ENCODE measurements around the gene DIS3L2. TPM values are rescaled to one million over a fixed set of nuclear protein-coding genes. Genes with fewer than 3 reads are reported as not detected.

DIS3L2 gene
- total RNA-seq, 1 donor from 2014 or later, result 53.6 TPM

DNA sequence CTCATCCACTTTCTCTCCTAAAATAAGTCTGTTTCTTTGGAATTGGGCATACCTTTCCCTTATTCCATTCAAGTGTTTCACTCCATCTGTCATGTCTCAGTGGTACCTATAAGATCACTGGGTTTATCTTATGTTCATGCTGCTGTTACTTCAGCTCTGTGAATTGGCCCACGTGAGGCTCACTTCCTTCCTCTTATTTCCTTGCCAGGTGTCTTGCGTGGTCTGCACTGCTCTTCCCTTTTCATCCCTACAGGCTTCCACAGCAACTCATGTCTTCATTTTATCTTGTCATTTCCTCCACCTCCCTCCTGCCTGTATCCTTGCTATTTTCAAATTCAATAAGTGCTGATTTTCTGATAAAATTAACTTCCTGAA lies 258.0 kb downstream of the DIS3L2 start:
- no peaks in the 10 kb centered on the region for H3K27me3 Mint-ChIP-seq
- peaks cover 6% of the 10 kb centered on the region for H3K4me1 Mint-ChIP-seq (ENCODE audit: unreplicated experiment)
- H3K9me3 Mint-ChIP-seq, result no peaks in the 10 kb centered on the region
- TF ChIP-seq, protein P1, sequence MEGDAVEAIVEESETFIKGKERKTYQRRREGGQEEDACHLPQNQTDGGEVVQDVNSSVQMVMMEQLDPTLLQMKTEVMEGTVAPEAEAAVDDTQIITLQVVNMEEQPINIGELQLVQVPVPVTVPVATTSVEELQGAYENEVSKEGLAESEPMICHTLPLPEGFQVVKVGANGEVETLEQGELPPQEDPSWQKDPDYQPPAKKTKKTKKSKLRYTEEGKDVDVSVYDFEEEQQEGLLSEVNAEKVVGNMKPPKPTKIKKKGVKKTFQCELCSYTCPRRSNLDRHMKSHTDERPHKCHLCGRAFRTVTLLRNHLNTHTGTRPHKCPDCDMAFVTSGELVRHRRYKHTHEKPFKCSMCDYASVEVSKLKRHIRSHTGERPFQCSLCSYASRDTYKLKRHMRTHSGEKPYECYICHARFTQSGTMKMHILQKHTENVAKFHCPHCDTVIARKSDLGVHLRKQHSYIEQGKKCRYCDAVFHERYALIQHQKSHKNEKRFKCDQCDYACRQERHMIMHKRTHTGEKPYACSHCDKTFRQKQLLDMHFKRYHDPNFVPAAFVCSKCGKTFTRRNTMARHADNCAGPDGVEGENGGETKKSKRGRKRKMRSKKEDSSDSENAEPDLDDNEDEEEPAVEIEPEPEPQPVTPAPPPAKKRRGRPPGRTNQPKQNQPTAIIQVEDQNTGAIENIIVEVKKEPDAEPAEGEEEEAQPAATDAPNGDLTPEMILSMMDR (conservative IDR thresholded peaks at IDR 0.05), result no peak
- no peak for DNase-seq (ENCODE audit: extremely low spot score, unreplicated experiment)
- peaks cover 12% of the 10 kb centered on the region for H3K36me3 Mint-ChIP-seq
- no peak overlapping the region for H3K4me3 Mint-ChIP-seq
- H3K27ac Mint-ChIP-seq, result no peak overlapping the region

DNA sequence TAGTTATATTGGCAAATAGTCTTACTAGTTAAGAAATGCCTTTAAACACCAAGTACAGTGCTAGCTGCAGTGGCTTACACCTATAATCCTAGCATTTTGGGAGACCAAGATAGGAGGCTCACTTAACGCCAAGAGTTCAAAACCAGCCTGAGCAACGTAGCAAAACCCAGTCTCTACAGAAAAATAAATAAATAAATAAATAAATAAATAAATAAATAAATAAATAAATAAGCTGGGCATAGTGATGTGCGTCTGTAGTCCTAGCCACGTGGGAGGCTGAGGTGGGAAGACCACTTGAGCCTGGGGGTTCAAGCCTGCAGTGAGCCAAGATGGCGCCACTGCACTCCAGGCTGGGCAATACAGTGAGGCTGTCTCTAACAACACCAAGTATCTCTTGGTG lies 258.4 kb downstream of the DIS3L2 start:
- Mint-ChIP-seq H3K27me3 (no peaks in the 10 kb centered on the region), H3K4me1 (ENCODE audit: unreplicated experiment) (peaks cover 6% of the 10 kb centered on the region), H3K9me3 (no peaks in the 10 kb centered on the region), H3K36me3 (peaks cover 12% of the 10 kb centered on the region), H3K4me3 (no peak overlapping the region), H3K27ac (no peak overlapping the region)
- no peak for DNase-seq (ENCODE audit: extremely low spot score, unreplicated experiment)
- TF ChIP-seq, protein P1 (conservative IDR thresholded peaks at IDR 0.05), result no peak

DNA sequence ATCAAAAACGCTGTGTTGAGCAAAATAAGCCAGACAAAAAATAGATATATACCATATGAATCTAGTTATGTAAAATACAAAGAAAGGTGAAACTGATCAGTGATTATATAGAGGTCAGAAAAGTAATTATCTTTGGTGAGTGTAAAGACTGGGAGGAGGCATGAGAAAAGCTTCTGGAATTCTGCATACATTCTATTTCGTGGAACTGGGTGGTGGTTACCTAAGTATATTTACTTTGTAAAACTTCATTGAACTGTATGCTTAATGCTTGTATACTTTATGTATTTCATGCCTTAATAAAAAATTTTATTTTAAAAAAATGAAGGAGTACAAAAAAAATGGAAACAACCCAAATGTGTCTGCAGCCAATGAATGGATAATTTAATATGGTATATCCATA lies 263.9 kb downstream of the DIS3L2 start:
- no peaks in the 10 kb centered on the region for H3K27me3 Mint-ChIP-seq
- no peaks in the 10 kb centered on the region for H3K9me3 Mint-ChIP-seq
- TF ChIP-seq, protein P1 (conservative IDR thresholded peaks at IDR 0.05), result no peak
- H3K4me1 Mint-ChIP-seq (ENCODE audit: unreplicated experiment), result peaks cover 5% of the 10 kb centered on the region
- H3K27ac Mint-ChIP-seq, result no peak overlapping the region
- H3K36me3 Mint-ChIP-seq, result peaks cover 8% of the 10 kb centered on the region
- DNase-seq (ENCODE audit: extremely low spot score, unreplicated experiment), result no peak
- H3K4me3 Mint-ChIP-seq, result no peak overlapping the region

- peaks cover 8% of the 10 kb centered on the region for H3K36me3 Mint-ChIP-seq
- no peaks in the 10 kb centered on the region for H3K9me3 Mint-ChIP-seq
- TF ChIP-seq, protein P1 (conservative IDR thresholded peaks at IDR 0.05), result no peak
- DNase-seq (ENCODE audit: extremely low spot score, unreplicated experiment), result no peak
- H3K4me3 Mint-ChIP-seq, result no peak overlapping the region
- no peaks in the 10 kb centered on the region for H3K27me3 Mint-ChIP-seq
- no peak overlapping the region for H3K27ac Mint-ChIP-seq
- H3K4me1 Mint-ChIP-seq (ENCODE audit: unreplicated experiment), result peaks cover 5% of the 10 kb centered on the region
These were observed 264.4 kb downstream of the DIS3L2 start for GRCh38 chr2:232225895-232226294.

- Mint-ChIP-seq H3K4me3 (no peak overlapping the region), H3K36me3 (peaks cover 3% of the 10 kb centered on the region), H3K9me3 (no peaks in the 10 kb centered on the region), H3K27ac (no peak overlapping the region), H3K27me3 (no peaks in the 10 kb centered on the region), H3K4me1 (ENCODE audit: unreplicated experiment) (peaks cover 5% of the 10 kb centered on the region)
- TF ChIP-seq, protein P1 (conservative IDR thresholded peaks at IDR 0.05), result no peak
- no peak for DNase-seq (ENCODE audit: extremely low spot score, unreplicated experiment)
These were observed 266.8 kb downstream of the DIS3L2 start for GRCh38 chr2:232228332-232228731.

All from type B pancreatic cell (in vitro differentiated cells).